NT2/D1 (cell line): ENCODE data around the gene FFAR1.

Source experiments
- YY1 ChIP-seq: IDR thresholded peaks from 2 replicates; pipeline ENCODE4 v1.6.1; 2011; ENCODE audit not compliant: insufficient read length, insufficient read depth
- ZNF274 ChIP-seq: IDR thresholded peaks from 2 replicates; pipeline ENCODE4 v1.6.1; 2011; ENCODE audit warnings: mild to moderate bottlenecking, low read depth, low read length

- TF ChIP-seq YY1, result no peak
- TF ChIP-seq ZNF274, result no peak
Measured at GRCh38 chr19:35380450-35381124, 32.9 kb downstream of the FFAR1 start.
